NCI-H1105 treated with DMSO at 0.1 percent for 48 hours (cell line): Measurements from ENCODE around the gene ZNF385B.

Source experiments
- DNase-seq: peaks from one replicate; lab custom pipeline; 2025; lab: John Stamatoyannopoulos, UW

The ZNF385B gene

DNA sequence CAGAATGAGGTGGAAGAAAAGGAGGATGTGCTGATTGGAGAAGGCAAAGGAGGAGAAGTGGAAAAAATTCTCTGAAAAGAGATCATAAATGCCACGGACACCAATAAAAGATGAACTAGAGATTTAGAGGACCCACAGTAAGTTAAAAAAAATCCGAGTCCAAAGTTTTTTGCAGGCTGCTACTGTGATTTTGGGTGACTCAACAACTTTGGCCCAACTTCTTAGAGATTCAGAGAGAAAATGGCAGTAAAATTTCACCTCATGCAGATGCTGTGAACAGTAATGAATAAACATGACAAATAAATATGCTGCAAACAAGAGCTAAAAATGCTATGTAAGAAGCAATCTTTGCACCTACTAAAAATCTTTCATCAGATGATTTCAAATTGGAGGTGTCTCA, 419.9 kb downstream of the ZNF385B start:
- no peak for DNase-seq

DNA sequence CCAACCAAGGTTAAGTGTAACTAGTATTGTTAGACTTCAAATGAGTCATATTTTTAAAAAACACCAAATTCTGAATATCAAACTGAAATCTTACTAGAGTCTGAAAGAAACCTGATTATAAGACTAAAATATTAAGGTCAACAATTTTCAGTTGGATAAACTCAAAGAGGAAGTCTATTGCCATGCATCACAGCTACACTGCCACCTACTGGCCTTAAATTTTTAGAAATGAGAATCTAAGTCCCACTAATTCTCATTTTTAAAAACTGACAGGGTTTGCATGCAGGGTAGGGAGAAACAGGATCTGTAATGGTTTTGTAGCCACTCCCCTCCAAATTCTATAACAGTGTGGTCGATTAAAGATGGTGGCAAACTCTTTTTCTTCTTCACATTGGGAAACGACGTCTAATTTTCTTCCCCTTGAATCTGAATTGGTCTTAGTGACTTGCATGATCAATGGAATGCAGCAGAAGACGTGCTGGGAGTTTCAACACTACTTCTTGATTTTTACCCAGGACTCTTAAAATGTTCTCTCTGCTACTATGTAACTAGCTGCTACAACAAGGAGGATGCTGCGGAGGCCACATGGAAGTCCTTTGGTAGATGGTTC, 420.7 kb downstream of the ZNF385B start:
- peak; percentile 32 for DNase-seq

DNA sequence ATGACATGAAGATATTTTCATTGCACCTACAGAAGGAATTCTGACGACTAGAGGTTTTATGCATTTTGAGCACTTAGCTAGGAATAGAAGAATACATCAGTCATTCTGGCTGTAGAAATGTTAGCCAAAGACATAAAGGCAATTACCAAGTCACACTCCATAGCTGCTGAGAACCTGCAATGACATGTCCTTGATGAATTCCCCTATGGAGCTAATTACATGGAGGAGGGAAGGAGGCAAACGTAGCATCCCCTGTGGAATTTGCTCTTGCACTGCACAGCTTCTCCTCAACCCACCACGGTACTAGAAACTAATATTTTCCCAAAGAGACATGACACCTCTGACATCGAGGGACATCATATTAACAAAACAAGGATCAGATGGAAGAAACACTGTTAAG, 422.8 kb downstream of the ZNF385B start:
- DNase-seq, result no peak

DNA sequence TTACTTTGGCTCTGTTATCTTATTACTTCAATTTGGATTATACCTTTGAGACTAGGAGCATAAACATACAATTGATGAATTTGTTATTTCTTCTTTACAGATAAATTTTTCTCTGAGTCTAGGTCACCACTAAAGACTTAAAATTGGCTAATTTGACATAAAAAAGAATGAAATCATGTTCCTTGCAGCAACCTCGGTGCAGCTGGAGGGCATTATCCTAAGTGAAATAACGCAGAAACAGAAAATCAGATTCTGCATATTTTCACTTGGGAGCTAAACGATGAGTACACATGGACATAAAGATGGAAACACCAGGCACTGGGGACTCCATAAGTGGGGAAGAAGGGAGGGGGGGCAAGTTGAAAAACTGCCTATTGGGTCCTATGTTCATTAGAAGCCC, 424.0 kb downstream of the ZNF385B start:
- DNase-seq, result no peak

DNA sequence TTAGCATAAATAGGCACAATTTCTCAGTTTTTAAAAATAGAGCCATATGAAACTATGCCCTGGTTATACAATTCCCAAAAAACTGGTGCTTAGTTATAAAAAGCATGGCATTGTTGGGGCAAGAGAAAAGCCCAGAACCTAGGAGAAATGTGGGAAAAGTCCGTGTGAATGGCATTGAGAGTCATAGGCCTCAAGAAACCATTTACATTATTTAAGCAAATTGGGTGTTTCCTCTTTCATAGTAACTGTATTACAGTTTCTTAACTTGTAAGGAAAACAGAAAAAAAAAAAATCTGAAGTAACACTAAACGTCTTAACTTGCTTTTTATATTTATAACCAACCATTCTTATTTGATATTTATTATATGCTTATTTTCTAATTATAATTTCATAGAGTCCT, 425.8 kb downstream of the ZNF385B start:
- DNase-seq, result no peak

DNA sequence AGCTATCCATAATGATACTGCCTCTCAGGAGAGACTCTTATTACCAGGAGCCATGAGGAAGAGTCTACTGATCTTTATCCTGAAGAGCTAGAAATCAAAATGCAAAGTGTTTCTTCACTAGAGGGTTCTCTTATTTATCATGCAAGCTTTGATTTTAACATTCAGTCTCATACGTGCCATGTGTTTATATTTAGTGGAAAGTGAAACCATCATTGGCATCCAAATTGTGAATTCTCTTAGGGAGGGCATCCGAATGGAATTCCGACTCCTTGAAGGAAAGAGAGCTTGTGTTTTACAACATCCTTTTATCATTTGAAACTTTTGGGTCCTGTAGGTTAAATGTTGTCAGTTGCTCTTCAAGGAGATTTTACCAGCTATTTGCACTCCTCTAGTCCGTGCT, 426.4 kb downstream of the ZNF385B start:
- no peak for DNase-seq

DNA sequence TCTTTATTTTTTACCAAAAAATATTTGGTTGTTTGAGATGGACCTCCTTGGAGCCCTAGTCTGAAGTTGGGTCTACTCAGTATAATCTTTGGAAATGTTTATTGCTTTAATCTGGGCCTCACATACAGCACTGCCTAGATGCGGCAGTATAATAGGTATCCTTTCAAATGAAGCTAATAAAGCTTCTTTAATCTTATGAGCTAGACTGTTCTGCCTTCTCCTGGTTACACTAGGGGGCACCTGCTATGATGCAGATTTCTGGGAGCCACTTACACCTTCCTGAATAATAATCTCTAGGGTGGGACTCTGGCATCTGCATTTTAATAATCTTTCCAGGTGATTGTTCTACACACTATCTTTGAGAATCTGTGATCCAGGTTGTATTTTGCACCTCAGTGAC, 427.1 kb downstream of the ZNF385B start:
- DNase-seq, result no peak

DNA sequence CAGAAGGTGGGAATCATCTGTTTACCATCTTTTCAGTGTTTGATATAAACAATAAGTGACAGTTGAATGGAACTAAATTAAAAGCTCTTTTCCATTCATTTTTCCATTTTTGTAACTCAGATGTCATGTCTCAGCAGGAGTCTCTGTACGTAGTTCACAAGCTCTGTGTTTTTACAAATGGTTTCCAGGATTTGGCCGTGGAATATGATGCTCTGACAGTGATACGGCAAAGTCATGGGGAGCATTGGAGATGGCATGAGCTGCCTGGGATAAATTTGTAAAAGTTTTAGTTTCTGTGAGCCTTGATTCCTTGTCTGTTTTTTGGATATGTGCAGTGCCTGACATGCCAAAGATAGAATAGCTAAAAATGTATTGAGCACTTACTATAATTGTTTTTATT, 428.7 kb downstream of the ZNF385B start:
- no peak for DNase-seq

DNA sequence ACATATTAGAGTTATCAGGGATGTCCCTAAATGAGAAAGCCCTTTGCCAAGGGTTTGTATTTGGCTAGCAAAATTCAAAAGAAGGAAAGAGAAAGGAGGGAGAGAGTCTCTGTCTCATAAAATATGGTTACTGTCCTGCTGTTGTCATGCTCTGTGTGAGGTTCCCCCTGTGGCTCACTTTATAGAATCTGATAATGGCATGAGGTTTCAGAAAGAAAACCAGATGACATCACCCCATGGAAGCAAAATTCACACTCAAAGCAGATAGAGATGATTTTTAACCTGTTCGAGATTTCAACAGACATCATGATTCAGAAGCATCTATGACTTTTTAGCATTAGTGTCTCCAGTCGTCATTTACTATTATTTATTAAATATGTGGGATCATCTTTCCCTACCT, 431.8 kb downstream of the ZNF385B start:
- DNase-seq, result no peak

DNA sequence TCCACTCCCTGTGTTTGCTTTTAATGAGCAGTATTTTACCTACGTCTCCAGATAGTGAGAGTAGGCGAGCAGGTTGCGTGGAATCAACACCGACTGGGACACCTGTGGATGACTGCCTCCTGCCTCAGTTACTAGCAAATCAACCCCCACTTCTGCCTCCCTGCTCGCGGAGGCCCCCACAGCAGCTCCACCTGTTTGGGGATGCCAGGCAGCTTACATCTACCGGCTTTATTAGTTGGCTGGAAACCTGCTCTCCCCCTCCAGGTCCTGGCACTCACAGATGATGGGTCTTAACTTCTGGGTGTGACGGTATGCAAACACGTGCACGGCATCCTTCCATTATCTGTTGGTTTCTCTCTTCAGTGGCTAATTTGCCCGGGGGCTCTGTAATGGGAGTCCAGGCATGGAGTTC, 432.3 kb downstream of the ZNF385B start:
- no peak for DNase-seq

DNA sequence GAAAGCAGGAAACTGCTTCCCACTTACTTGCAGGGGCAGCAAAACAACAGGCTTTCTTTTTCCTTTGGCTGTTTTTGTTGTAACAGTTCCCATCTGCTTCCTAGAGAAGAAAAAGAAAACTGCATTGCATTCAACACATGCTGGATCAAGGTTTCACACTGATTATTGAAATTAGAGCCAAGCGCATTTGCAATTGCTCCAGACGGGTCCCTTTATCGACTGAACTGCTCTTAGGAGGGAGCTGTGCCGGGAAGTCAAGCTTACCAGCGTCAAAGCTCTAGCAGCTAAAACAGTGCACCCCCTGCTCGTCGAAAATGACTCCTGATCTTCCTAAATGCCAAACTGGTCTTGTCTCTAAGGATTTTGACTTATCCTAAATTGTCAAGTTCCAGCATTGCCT, 432.8 kb downstream of the ZNF385B start:
- no peak for DNase-seq

DNA sequence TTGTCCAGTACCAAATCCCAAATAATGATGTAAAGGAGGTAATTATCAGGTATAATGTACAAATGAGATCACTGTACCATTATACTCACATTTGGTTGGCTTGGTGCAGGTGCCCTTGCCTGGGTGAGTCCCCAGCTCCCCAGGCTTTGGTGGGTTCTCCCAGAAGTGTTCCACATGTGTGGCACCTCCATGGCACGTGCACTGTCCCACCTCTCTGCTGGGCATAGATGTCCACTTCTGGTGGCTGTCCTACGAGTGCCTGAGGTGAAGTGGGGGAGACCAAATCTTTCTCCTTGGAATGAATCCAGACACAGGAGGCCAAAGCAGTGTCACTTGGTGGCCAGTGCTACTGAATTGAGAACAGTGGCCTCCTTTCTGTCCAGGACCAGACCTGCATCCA, 434.3 kb downstream of the ZNF385B start:
- no peak for DNase-seq

DNA sequence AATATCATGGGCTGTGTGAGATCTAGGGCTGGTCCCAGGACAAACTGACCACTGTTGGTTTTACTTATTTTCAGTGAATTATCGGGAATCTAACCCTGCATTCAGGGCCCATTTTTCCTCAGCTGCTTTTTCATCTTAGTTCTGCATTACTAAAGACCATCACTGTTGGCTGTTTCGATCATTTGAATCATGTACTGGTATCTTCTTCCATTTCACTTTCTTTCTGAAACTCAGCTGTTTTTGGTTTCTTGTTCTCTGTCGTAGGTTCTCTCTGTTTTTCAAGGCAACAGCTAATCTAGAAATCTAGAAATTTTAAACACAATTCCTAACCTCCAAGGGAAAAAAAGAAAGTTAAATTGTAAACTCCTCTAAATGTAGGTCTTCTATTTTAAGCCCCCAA, 436.8 kb downstream of the ZNF385B start:
- no peak for DNase-seq

DNA sequence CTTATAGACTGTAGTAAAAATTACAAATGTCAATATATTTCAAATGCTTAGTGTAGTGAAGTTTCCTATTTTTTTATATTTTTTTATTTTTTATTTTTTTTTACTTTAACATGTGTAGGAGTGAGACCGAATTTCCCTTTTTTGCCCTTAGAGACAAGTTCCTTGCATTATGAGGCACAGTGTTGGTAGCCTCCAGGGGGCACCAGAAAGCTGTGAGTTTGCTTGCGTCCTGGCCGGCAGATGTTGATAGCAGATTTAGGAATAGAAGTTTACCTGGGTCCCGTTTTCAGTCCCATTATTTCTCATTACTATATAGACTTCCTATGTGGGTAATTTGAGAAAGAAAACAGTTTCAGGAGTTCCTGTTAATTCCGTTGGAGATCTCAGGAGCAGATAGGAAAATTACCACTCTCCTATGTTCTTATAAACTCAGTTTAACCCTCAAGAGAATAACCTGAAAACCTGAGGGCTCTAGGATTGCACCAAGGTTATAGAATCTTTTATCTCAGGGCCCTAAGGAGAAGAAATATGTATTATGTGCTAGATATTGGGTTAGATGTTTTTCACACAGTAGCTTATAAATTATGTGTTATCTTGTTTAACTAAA, 439.3 kb downstream of the ZNF385B start:
- peak; percentile 52 for DNase-seq

DNA sequence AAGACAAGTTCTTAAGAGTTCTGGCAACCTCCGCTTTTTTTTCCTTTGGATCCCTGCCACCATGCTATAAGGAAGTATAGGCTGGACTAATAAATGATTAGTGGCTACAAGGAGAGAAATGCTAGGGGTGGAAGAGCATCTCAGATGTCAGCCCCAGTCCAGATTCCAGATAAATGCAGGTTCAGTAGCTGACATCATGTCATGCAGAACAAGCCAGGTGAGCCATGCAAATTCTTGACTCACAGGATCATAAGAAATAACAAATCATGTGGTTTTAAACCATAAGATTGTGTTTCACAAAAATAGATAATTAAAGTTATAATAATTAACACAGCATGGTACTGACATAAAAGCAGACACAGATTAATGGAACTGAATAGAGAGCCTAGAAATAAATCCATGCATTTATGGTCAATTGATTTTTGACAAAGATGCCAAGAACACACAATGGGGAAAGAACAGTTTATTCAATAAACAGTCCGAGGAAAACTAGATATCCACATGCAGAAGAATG, 443.9 kb downstream of the ZNF385B start:
- no peak for DNase-seq

DNA sequence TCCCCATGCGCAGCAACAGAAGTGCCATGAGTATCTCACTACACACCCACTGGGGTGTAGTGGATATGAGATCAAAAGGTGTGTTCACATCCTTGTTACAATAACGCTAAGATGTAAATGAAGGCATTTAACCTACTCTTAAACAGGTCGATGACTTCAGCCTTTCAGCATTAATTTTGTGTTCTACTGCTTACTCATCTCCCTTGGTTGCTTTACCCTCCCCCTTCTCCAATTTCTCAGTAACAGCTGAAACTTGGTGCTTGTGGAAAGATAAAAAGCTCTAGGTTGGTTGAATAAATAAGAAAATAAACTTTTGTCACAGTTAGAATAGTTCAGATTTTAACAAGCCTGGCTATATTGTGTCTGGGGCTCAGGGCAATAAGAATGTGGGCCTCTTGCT, 449.3 kb downstream of the ZNF385B start:
- no peak for DNase-seq

DNA sequence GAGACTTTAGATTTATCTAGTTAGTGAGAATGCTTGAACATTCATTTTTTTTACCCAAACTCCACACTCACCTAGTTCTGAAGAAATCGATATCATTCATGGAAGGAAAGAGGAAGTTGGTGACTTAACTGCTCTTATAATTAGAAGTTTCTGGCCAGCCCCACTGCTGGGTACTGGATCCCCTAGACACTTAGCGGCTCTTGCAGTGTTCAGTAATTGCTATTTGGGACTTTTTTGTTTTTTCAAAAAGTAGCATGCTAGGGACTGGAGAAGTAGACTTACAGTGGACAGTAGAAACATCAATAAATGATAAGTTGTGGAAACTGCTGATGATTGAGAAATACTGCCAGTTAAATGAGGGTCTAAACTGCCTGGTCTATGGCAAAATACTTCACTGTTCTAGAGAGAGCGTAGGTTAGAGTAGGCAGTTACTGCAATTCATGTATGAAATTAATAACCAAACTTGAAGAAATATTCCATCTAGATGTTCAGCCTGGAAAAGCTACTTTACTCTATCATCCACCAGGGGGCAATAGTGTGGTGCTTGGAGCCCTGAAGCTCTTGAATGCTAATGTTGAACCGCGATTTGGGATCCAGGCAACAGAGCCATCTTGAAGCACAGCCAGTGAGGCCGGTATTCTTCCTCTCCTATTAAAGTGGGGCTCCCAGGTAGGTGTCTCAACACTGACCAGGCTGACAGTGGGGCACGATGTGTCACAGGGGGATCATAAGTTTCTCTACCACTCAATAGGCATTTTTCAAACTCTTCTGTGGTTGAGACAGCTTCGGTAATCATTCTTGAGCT, 450.7 kb downstream of the ZNF385B start:
- peak; percentile 15 for DNase-seq

DNA sequence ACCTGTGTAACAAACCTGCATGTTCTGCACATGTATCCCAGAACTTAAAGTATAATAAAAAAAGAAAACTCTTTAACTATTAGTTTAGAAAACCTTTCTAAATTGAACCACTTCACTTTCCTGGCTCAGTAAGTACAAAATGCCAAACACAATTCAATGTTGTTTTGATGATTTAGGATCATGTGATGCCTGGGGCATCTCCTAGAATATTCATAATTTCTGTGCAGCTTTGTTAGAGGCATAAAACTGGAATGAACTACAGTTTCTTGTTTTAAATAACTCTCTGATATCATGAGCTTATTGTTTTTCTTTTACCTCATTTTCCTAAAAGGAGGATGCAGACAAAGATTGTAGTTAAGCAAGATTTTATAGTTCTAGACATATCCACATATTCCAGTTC, 457.8 kb downstream of the ZNF385B start:
- no peak for DNase-seq

DNA sequence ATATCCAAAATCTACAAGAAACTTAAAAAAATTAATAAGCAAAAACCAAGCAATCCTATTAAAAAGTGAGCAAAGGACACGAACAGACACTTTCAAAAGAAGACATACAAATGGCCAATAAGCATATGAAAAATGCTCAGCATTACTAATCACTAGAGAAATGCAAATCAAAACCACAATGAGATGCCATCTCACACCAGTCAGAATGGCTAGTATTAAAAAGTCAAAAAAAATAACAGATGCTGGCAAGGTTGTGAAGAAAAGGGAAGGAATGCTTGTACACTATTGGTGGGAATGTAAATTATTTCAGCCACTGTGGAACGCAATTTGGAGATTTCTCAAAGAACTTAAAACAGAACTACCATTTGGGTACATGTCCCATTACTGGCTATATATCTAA, 467.9 kb downstream of the ZNF385B start:
- DNase-seq, result no peak
